GM13976 (cell line): ENCODE results near the gene MRAP.

Source experiments
- DNase-seq: peaks from one replicate; pipeline ENCODE4 v3.0.0; 2012; ENCODE audit warnings: low spot score
- CTCF ChIP-seq: IDR thresholded peaks from 2 replicates; pipeline ENCODE4 v1.5.1; 2012; ENCODE audit warnings: borderline replicate concordance, mild to moderate bottlenecking; ENCODE audit not compliant: insufficient read depth; ENCODE audit errors: extremely low read depth, missing control alignments, control extremely low read depth
- in situ Hi-C: fragments of 300-500 bp; cut with MboI; formaldehyde crosslinking; loops from one replicate; pipeline ENCODE4 v1.12.0; 2022; ENCODE audit warnings: low sequenced_read_pairs, mixed read lengths, inconsistent platforms; ENCODE audit not compliant: unreplicated experiment

MRAP gene

DNA sequence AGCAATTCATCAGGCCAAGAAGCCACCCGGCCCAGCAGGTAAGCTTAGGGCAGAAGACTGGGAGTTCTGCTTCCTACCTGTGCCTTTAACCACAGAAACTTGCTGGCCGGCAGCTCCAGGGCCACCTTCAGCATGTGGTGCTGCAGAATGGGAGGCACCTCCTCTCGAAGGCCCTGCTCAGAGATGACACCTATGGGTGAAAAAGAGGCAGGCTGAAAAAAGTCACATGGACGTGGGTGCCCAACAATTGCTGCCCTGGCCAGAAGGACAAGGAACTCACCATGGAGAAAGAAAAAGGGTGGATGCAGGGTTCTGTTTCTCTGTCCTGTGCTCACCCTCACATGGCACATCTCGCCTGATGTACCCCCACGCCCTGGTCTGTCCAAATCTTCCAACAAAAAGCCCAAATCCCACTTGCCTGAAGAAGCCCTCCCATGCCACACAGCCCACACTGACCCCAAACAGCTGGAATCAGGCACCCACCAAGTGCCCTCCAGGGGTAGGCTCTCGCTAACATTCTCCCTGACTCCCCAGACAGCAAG, 61.1 kb downstream of the MRAP start:
- in situ Hi-C loops, result no loop called here
- DNase-seq, result no peak
- TF ChIP-seq CTCF, result no peak

GRCh38 chr21:32360401-32360975, 61.8 kb downstream of the MRAP start:
- in situ Hi-C loops, result no loop called here
- no peak for DNase-seq
- no peak for TF ChIP-seq CTCF
